BJ (cell line): ENCODE measurements around the gene TMEM94. TPM values are rescaled to one million over a fixed set of nuclear protein-coding genes. Genes with fewer than 3 reads are reported as not detected.

Experiments used
- CTCF ChIA-PET: fragments of 350-600 bp; formaldehyde crosslinking; extraction: SDS; loops from one replicate; lab custom pipeline; 2021; ENCODE audit warnings: antibody characterized with exemption, inconsistent platforms; lab: Yijun Ruan, JAX
- POLR2A ChIA-PET: fragments of 300-600 bp; sonication (Branson Sonifier 250); formaldehyde crosslinking; extraction: SDS; loops from one replicate; lab custom pipeline; 2021; ENCODE audit warnings: antibody characterized with exemption; lab: Charles Lee
- DNase-seq: peaks from one replicate; pipeline ENCODE4 v3.0.0-alpha.2; 2011; ENCODE audit warnings: low read depth
- H3K27me3 ChIP-seq: 2 replicates; pipeline ENCODE4 v1.6.0; 2011; ENCODE audit warnings: low read length; ENCODE audit not compliant: control insufficient read depth, insufficient read depth
- H3K36me3 ChIP-seq: 2 replicates; pipeline ENCODE4 v1.5.1; 2011; ENCODE audit warnings: low read length; ENCODE audit not compliant: control insufficient read depth, insufficient read depth
- H3K4me3 ChIP-seq: 2 replicates; pipeline ENCODE4 v1.5.1; 2011; ENCODE audit warnings: low read depth, mild to moderate bottlenecking, control low read depth, low read length
- CTCF ChIP-seq: IDR thresholded peaks from 2 replicates; pipeline ENCODE4 v1.5.1; 2011; ENCODE audit warnings: low read depth, mild to moderate bottlenecking, control low read depth, inconsistent platforms, low read length, moderate library complexity; ENCODE audit not compliant: insufficient read depth
- polyA plus RNA-seq: library from polyadenylated mRNA; depleted of rRNA; stranded (reverse); fragments of >200 nt; gene quantifications from 2 replicates; pipeline ENCODE4 v1.2.3, GENCODE V29; 2011

TMEM94 gene
- polyA plus RNA-seq, 1 experiment, result 35.5 TPM

- POLR2A ChIA-PET, result no interaction called here
- Histone ChIP-seq H3K4me3 (no peak overlapping the region), H3K36me3 (peaks cover 25% of the 10 kb centered on the region), H3K27me3 (no peaks in the 10 kb centered on the region)
- CTCF ChIA-PET, result no interaction called here
- no peak for DNase-seq
- TF ChIP-seq CTCF, result no peak
These were observed 36.2 kb downstream of the TMEM94 start for GRCh38 chr17:75492555-75493168.

GRCh38 chr17:75493476-75494129 lies 37.2 kb downstream of the TMEM94 start:
- Histone ChIP-seq H3K4me3 (no peak overlapping the region), H3K27me3 (no peaks in the 10 kb centered on the region), H3K36me3 (peaks cover 29% of the 10 kb centered on the region)
- DNase-seq, result no peak
- no peak for TF ChIP-seq CTCF
- POLR2A ChIA-PET, result no interaction called here
- CTCF ChIA-PET, result no interaction called here

- no peak overlapping the region for H3K4me3 ChIP-seq
- no peaks in the 10 kb centered on the region for H3K27me3 ChIP-seq
- no peak for DNase-seq
- ChIA-PET POLR2A (no interaction called here), CTCF (interaction anchor here (1.7 to 1.8 kb wide), 2 partner anchors 14 to 22 kb away, joined by 4 to 5 read pairs; partner anchors contain the start of gene TSEN54)
- TF ChIP-seq CTCF, result no peak
- peaks cover 29% of the 10 kb centered on the region for H3K36me3 ChIP-seq
These were observed 38.0 kb downstream of the TMEM94 start for GRCh38 chr17:75494326-75494877.

GRCh38 chr17:75496005-75496404 lies 39.6 kb downstream of the TMEM94 start:
- ChIA-PET CTCF (interaction anchor here (0.6 to 1.8 kb wide), 4 partner anchors 13 to 1051 kb away, joined by 3 to 5 read pairs (median 4); partner anchors contain the start of gene TSEN54), POLR2A (no interaction called here)
- DNase-seq, result no peak
- TF ChIP-seq CTCF, result no peak
- Histone ChIP-seq H3K4me3 (no peak overlapping the region), H3K36me3 (peaks cover 33% of the 10 kb centered on the region), H3K27me3 (no peaks in the 10 kb centered on the region)

GRCh38 chr17:75498039-75498725 lies 41.7 kb downstream of the TMEM94 start:
- no peak for TF ChIP-seq CTCF
- ChIA-PET CTCF (interaction anchor here (0.6 to 1.8 kb wide), 3 partner anchors 18 to 84 kb away, joined by 3 to 4 read pairs (median 3); partner anchors contain the start of gene TSEN54), POLR2A (no interaction called here)
- no peak overlapping the region for H3K4me3 ChIP-seq
- H3K36me3 ChIP-seq, result peaks cover 28% of the 10 kb centered on the region
- DNase-seq, result no peak
- no peaks in the 10 kb centered on the region for H3K27me3 ChIP-seq
